Duodenal mucosa (tissue), 2 donors: Measurements from ENCODE around the gene LGALS9B.
"Not testable (repeated sequence)": the region's sequence is repeated elsewhere in the genome, so short reads cannot be mapped to it uniquely, and the experiment has no call there.

Source experiments
- H3K27ac ChIP-seq: one replicate; pipeline ENCODE4 v1.7.0; 2013; ENCODE audit warnings: low read depth, low read length
- H3K27me3 ChIP-seq, 2 donors: one replicate each; pipeline ENCODE4 v1.7.0; 2013; ENCODE audit warnings: low read length in 2 of 2, control low read depth in 1 of 2; ENCODE audit not compliant: insufficient read depth in 2 of 2, control insufficient read depth in 1 of 2
- H3K36me3 ChIP-seq, 2 donors: one replicate each; pipeline ENCODE4 v1.7.0; 2013; ENCODE audit warnings: low read length in 2 of 2, control low read depth in 1 of 2; ENCODE audit not compliant: insufficient read depth in 2 of 2, control insufficient read depth in 1 of 2
- H3K4me1 ChIP-seq, 2 donors: one replicate each; pipeline ENCODE4 v1.7.0; 2013; ENCODE audit warnings: low read length in 2 of 2, control low read depth in 1 of 2; ENCODE audit not compliant: insufficient read depth in 2 of 2, control insufficient read depth in 1 of 2
- H3K4me3 ChIP-seq, 2 donors: one replicate each; pipeline ENCODE4 v1.7.0; 2013; ENCODE audit warnings: low read length in 2 of 2, low read depth in 1 of 2
- H3K9ac ChIP-seq, 2 donors: one replicate each; pipeline ENCODE4 v1.7.0; 2013; ENCODE audit warnings: low read length in 2 of 2, low read depth in 1 of 2
- H3K9me3 ChIP-seq, 2 donors: one replicate each; pipeline ENCODE4 v1.7.0; 2013; ENCODE audit warnings: low read length in 2 of 2, control low read depth in 1 of 2; ENCODE audit not compliant: control insufficient read depth in 1 of 2

LGALS9B gene

DNA sequence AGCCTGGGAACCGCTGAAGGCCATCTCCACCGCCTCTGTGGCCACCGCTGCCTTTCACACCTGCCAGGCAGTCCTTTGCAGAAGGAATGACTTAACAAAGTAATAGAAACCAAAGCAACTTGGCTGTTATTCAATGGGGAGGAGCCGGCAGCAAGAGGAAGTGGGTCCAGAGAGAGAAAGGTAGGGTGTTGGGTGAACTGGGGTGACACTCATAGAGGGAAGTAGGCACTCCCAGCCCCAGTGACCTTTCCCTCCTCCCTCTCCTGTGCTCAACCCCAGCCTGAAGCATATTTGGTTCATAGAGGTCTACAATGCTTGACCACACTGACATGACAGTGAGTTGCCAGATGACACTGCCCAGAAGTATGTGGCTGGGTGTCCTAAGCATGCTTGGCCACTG lies at the start of gene LGALS9B:
Gene LGALS9B, minus strand, starts transcription at position 93 of the 400 bp plus-strand sequence. Its CDS starts 69 bp downstream, at position 24.
- not testable (repeated sequence) for H3K4me1 ChIP-seq, H3K9me3 ChIP-seq, H3K9ac ChIP-seq, H3K36me3 ChIP-seq, H3K27me3 ChIP-seq, H3K4me3 ChIP-seq, H3K27ac ChIP-seq

DNA sequence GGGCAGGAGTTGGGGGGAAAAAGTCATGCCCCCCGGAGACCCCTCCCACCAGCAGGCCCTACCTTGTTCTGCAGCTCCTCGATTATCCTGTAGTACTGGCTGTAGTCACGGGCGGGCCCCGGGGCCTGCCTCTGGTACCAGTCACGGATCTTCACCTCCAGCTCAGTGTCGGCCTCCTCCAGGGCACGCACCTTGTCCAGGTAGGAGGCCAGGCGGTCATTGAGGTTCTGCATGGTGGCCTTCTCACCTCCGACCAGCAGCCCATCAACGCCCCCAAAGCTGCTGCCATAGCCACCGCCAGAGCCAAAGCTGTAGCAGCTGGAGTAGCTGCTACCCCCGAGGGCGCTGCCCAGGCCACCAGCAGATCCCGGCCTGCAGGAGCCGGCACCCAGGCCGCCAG lies 49.6 kb upstream of the LGALS9B start:
- not testable (repeated sequence) for H3K27ac ChIP-seq, H3K9me3 ChIP-seq, H3K4me1 ChIP-seq, H3K27me3 ChIP-seq, H3K9ac ChIP-seq, H3K36me3 ChIP-seq, H3K4me3 ChIP-seq

DNA sequence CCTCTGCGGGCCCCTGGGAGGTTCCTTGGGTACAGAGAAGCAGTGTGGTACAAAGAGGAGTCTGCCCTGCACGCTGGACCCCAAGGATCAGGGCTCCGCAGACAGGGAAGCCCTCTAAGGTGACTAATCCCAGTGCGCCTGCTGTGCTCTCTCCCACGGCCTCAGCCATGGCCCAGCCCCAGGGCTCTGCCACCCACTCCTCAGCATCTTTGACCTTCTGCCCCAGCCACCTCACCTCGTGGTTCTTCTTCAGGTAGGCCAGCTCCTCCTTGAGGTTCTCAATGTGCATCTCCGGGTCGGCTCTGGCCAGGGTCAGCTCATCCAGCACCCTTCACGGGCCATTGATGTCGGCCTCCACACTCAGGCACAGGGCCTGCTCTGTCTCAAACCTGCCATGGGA lies 47.8 kb upstream of the LGALS9B start:
- H3K9me3 ChIP-seq, H3K27me3 ChIP-seq, H3K27ac ChIP-seq, H3K4me1 ChIP-seq, H3K9ac ChIP-seq, H3K36me3 ChIP-seq, H3K4me3 ChIP-seq: not testable (repeated sequence)

DNA sequence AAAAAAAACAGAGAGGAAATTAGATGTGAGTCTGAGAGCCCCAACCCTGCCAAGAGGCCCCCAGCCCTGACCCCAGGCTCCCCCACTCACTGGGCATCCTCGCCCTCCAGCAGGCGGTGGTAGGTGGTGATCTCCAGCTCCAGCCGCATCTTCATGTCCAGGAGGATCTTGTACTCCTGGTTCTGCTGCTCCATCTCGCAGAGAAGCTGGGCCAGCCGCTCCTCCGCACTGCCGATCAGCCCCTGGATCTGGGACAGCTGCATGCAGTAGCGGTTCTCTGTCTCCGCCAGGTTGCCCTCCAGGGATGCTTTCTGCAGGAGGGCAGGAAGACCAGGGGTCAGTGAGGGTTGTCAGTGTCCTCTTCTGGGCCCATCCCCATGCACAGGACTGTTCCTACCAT lies 46.2 kb upstream of the LGALS9B start:
- H3K4me1 ChIP-seq, H3K36me3 ChIP-seq, H3K9ac ChIP-seq, H3K27me3 ChIP-seq, H3K9me3 ChIP-seq, H3K27ac ChIP-seq, H3K4me3 ChIP-seq: not testable (repeated sequence)

DNA sequence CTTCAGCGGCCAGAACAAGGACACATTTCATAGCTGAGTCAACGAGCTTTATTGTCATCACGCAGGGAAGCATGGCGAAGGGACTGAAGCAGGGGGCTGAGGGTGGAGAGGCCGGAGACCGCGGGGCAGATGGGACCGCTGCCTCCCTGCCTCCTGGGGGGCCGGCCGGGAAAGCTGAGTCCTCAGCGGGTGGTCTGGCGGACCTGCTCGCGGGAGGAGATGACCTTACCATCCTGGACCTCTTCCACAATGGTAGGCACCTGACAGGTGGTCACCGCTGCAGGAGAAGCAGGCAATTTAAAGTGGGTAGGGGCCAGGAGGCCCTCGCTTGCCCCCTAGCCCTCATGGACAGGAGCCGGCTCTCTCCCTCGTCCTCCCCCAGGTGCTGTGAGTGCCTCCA lies 45.0 kb upstream of the LGALS9B start:
- H3K4me1 ChIP-seq, H3K27me3 ChIP-seq, H3K27ac ChIP-seq, H3K4me3 ChIP-seq, H3K36me3 ChIP-seq, H3K9ac ChIP-seq, H3K9me3 ChIP-seq: not testable (repeated sequence)

DNA sequence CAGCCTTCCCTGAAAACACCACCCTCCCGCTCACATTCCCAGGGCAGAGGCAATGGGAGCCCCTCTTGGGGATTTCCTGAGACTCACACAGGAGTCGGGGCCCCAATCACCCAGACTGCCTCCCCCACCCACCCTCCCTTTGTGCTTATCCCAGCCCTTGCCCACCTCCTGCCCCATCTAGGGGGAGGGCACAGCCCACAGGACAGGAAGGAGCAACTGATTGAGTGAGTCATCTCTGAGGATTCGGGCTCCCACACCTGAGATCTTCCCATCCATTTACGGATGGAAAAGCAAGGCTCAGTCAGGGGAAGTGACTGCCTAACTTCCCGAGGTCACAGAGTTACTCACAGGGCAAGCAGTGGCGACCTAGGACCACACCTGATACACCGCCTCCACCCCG lies 44.4 kb upstream of the LGALS9B start:
- not testable (repeated sequence) for H3K9me3 ChIP-seq, H3K4me1 ChIP-seq, H3K36me3 ChIP-seq, H3K27me3 ChIP-seq, H3K27ac ChIP-seq, H3K9ac ChIP-seq, H3K4me3 ChIP-seq

DNA sequence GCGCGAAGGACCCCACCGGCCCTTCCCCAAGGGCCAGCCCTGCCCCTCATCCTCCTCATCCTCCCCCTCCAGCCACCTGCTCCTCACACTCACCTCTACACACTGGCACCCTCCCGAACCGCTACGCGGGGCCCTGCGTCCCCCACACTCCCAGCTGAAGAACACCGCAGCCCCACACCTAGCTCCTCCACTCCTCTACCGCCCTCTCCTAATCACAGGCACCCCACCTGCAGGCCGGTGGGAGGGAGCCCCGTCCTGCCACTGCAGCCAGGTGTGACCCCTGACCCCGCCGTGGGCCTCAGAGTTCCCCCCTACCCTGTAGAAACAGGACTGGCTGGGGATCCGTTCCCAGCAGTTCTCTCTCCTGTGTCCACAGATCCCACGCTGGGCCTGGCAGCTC lies 38.0 kb upstream of the LGALS9B start:
- not testable (repeated sequence) for H3K36me3 ChIP-seq, H3K27me3 ChIP-seq, H3K27ac ChIP-seq, H3K9me3 ChIP-seq, H3K4me1 ChIP-seq, H3K4me3 ChIP-seq, H3K9ac ChIP-seq

DNA sequence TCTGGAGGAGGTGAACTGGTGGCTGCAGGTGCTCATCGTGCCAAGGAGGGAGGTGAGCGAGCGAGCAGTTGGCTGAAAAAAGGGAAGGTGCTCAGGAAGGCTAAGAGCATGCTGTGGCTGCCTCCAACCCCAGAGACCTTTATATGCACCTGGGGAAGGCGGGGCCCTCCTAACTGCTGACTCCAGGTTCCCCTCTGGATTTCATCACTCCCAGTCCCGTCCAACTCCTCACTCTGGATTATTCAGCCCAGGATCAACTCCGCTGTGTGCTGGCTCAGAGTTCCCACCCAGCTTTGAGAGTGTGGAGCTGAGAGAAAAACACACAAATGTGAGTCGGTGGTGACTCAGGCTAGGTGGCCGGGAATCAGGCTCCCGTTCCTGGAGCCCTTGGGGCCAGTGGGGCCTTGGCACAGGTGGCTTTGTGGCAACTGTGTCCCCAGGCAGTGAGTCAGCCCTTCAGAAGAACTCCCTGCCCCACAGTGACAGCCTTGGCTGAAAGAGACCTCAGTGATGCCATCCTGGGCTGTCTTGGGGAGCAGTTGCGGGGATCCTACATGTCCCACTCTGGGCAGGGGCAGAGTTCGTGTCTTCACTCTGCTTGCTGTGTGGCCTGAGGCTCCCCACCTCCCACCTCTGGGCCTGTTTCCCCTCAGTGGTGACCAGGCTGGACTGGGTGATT lies 37.2 kb upstream of the LGALS9B start:
- not testable (repeated sequence) for H3K27ac ChIP-seq, H3K4me3 ChIP-seq, H3K9ac ChIP-seq, H3K27me3 ChIP-seq, H3K36me3 ChIP-seq, H3K4me1 ChIP-seq, H3K9me3 ChIP-seq

DNA sequence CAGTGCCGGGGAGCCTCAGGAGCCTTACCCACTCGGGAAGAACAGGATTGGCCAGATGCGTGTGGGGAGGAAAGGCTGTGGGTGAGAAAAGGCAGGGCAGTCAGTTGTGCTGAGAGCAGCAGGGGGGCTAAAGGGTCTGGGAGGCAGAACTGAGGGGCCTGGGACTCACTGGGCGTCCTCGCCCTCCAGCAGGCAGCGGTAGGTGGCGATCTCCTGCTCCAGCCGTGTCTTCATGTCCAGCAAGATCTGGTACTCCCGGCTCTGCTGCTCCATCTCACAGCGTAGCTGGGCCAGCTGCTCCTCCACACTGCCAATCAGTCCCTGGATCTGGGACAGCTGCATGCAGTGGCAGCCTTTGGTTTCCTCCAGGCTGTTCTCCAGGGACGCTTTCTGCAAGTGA lies 34.6 kb upstream of the LGALS9B start:
- not testable (repeated sequence) for H3K4me1 ChIP-seq, H3K4me3 ChIP-seq, H3K9me3 ChIP-seq, H3K9ac ChIP-seq, H3K27ac ChIP-seq, H3K27me3 ChIP-seq, H3K36me3 ChIP-seq

DNA sequence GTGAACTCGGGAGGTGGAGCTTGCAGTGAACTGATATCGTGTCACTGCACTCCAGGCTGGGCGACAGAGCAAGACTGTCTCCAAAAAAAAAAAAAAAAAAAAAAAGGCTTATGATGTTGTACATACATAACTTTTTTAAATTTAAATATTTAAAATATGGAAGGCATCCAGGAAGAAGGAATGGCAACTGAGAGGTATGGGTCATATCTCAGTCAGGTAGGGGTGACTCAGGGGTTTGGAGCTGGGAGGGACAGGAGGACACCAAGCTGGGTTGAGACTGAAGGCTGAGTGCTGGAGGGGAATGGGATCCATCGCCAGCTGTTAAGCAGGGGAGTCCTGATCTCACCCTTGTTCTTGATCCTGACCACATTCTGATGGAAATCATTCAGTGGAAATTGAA lies 33.0 kb upstream of the LGALS9B start:
- H3K27me3 ChIP-seq, H3K4me3 ChIP-seq, H3K36me3 ChIP-seq, H3K9me3 ChIP-seq, H3K27ac ChIP-seq, H3K4me1 ChIP-seq, H3K9ac ChIP-seq: not testable (repeated sequence)

DNA sequence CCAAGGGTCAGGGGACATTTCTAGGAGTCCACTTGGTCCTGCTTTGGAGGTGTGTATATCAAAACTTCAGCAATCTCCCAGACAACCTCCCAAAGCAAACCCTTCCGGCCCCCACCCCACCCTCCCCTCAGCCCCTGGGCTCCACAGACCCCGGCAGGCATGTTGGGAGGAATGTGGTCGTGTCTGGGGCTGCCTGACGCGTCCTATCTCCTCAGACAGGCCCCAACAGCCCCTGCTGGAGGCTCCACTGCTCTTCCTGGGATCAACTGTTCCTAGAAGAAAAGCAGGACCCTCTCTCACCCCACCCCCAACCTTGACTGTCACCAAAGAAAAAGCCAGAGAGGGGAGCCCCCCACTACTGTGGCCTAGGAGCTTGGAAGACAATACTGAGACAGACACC lies 28.1 kb upstream of the LGALS9B start:
- not testable (repeated sequence) for H3K4me3 ChIP-seq, H3K27me3 ChIP-seq, H3K36me3 ChIP-seq, H3K27ac ChIP-seq, H3K4me1 ChIP-seq, H3K9ac ChIP-seq, H3K9me3 ChIP-seq
